ENCODE data around the gene REPS2.

The REPS2 gene

DNA sequence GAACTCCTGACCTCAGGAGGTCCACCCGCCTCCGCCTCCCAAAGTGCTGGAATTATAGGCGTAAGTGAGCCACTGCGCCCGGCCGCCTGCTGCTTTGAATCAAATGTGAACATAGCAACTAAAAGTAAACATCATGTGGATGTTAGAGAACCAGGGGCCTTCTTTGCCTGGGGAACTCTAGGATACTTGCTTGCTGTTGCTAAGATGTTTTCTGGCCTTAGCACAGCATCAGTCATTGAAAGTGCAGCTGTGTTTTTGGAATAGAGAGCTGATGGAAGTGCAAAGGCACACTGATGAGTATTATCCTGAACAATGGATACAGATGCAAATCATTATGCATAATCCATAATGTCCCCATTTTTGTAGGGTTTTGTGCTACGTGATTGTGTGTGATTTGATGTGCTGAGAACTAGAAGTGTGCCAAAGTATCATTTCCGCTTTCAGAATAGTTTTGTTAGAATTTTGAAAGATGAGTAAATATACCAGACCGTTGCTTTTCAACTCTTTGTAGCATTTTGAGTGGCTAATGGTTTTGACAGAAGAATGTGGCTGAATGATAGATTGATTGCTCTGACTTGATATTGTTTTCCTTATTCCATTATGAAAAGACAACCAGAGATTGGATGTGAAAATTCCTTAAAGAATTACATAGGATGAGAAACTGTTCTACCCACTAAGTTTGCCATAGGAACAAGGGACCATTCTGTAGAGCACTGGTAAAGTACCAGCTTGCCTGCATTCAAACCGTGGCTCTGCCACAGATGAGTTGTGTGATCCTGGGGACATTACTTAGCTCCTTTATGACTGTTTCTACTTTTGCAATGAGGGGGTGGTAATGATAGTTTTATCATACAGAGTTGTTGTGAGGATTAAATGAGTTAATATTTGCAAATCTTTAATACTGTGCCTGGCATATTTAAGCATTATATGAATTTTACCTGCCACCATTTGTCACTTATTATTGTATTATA, 74.7 kb downstream of the REPS2 start:
- H2BK12ac ChIP-seq (ENCODE audit: low read length), result no peak overlapping the region
- no peak overlapping the region for H3K4me2 ChIP-seq (ENCODE audit: insufficient read depth, low read length, poor library complexity, severe bottlenecking)
- H2AK5ac ChIP-seq (ENCODE audit: low read depth, low read length), result no peak overlapping the region
- no peaks in the 10 kb centered on the region for H3K9me3 ChIP-seq (replicated peaks in 1 of 2; ENCODE audit: control insufficient read depth in 2 of 2, insufficient read depth in 1 of 2, low read depth in 1 of 2, low read length in 2 of 2)
- H3K27ac ChIP-seq (replicated peaks; ENCODE audit: low read length), result no peak overlapping the region
- no peaks in the 10 kb centered on the region for H3K36me3 ChIP-seq (replicated peaks in 1 of 2; ENCODE audit: control insufficient read depth in 2 of 2, insufficient read depth in 2 of 2, low read length in 2 of 2)
- H3K9ac ChIP-seq (ENCODE audit: low read depth, low read length, poor library complexity), result no peak overlapping the region
- H3K27me3 ChIP-seq (ENCODE audit: control insufficient read depth in 3 of 3, insufficient read depth in 3 of 3, low read depth in 1 of 3, low read length in 3 of 3), result peaks cover 0 to 29% (median 0%) of the 10 kb centered on the region in 3 experiments
- no peaks in the 10 kb centered on the region for H3K4me1 ChIP-seq (ENCODE audit: control insufficient read depth in 2 of 2, insufficient read depth in 1 of 2, low read depth in 1 of 2, low read length in 2 of 2)
- no peak overlapping the region for H3K4ac ChIP-seq (ENCODE audit: low read length)
- H4K91ac ChIP-seq (ENCODE audit: low read depth, low read length, poor library complexity), result no peak overlapping the region
- no peak overlapping the region for H2BK5ac ChIP-seq (ENCODE audit: low read length)
- H3K4me3 ChIP-seq (ENCODE audit: low read length in 2 of 2), result no peak overlapping the region
- H4K8ac ChIP-seq (ENCODE audit: low read depth, low read length), result no peak overlapping the region
- H2BK15ac ChIP-seq (ENCODE audit: low read length), result no peak overlapping the region
- H2AFZ ChIP-seq (ENCODE audit: low read length), result no peak overlapping the region
- H3K14ac ChIP-seq (ENCODE audit: low read length), result no peak overlapping the region
- WGBS, 2 donors (ENCODE audit: extremely low coverage in 2 of 2, insufficient read length in 2 of 2, insufficient replicate concordance in 1 of 2), result no CpG with 5 or more reads among the region's 10 CpGs
- no peak overlapping the region for H3K23ac ChIP-seq (ENCODE audit: low read depth, low read length, poor library complexity)
- no peaks in the 10 kb centered on the region for H3K79me1 ChIP-seq (ENCODE audit: low read depth, low read length)
- no peak overlapping the region for H2BK120ac ChIP-seq (ENCODE audit: low read depth, low read length)
- H3K18ac ChIP-seq (ENCODE audit: low read length), result no peak overlapping the region
- DNase-seq (ENCODE audit: low spot score), result no peak

DNA sequence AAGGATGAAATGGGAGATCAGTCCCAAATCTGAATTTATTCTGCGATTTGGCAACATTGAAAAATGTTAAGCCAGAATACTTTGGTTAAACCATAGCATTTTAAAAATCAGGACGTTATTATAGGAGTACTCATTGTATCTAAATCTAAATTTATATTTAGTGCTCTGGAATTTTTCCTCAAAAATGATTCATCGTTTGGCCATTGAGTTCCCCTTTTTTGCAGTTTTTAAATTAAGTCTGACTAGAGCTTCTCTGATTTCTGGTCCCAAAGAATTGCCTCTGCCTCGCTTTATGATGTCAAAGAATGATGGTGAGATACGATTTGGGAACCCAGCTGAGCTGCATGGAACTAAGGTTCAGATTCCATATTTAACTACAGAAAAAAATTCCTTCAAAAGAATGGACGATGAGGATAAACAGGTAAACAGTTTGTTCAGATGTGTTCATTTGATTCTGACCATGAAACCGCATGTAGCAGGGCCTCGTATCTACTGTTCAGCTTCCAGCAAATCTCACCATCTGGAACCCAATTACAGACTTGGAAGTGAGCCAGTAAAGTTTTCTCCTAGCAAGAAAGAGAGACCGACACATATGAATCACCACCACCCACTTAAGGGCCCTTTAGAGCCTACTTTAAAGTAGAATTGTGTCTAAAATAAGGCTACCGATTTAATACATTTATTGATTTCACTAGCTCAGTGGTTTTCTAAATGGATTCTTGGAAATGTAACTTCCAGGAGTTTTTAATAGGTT, 75.6 kb downstream of the REPS2 start:
- Histone ChIP-seq H2AK5ac (ENCODE audit: low read depth, low read length) (no peak overlapping the region), H3K4me3 (ENCODE audit: low read length in 2 of 2) (no peak overlapping the region), H3K14ac (ENCODE audit: low read length) (no peak overlapping the region), H4K91ac (ENCODE audit: low read depth, low read length, poor library complexity) (no peak overlapping the region), H2BK5ac (ENCODE audit: low read length) (no peak overlapping the region), H3K79me1 (ENCODE audit: low read depth, low read length) (no peaks in the 10 kb centered on the region), H3K27ac (replicated peaks; ENCODE audit: low read length) (no peak overlapping the region), H2BK15ac (ENCODE audit: low read length) (no peak overlapping the region), H2BK120ac (ENCODE audit: low read depth, low read length) (no peak overlapping the region), H3K36me3 (replicated peaks in 1 of 2; ENCODE audit: control insufficient read depth in 2 of 2, insufficient read depth in 2 of 2, low read length in 2 of 2) (no peaks in the 10 kb centered on the region), H3K9ac (ENCODE audit: low read depth, low read length, poor library complexity) (no peak overlapping the region), H3K23ac (ENCODE audit: low read depth, low read length, poor library complexity) (no peak overlapping the region), H2BK12ac (ENCODE audit: low read length) (no peak overlapping the region), H3K27me3 (ENCODE audit: control insufficient read depth in 3 of 3, insufficient read depth in 3 of 3, low read depth in 1 of 3, low read length in 3 of 3) (peaks cover 0 to 29% (median 0%) of the 10 kb centered on the region in 3 experiments), H2AFZ (ENCODE audit: low read length) (no peak overlapping the region), H3K18ac (ENCODE audit: low read length) (no peak overlapping the region), H3K4me2 (ENCODE audit: insufficient read depth, low read length, poor library complexity, severe bottlenecking) (no peak overlapping the region), H4K8ac (ENCODE audit: low read depth, low read length) (no peak overlapping the region), H3K4me1 (ENCODE audit: control insufficient read depth in 2 of 2, insufficient read depth in 1 of 2, low read depth in 1 of 2, low read length in 2 of 2) (no peaks in the 10 kb centered on the region), H3K4ac (ENCODE audit: low read length) (no peak overlapping the region), H3K9me3 (replicated peaks in 1 of 2; ENCODE audit: control insufficient read depth in 2 of 2, insufficient read depth in 1 of 2, low read depth in 1 of 2, low read length in 2 of 2) (no peaks in the 10 kb centered on the region)
- DNase-seq (ENCODE audit: low spot score), result no peak
- WGBS, 2 donors (ENCODE audit: extremely low coverage in 2 of 2, insufficient read length in 2 of 2, insufficient replicate concordance in 1 of 2), result no CpG with 5 or more reads among the region's 10 CpGs

DNA sequence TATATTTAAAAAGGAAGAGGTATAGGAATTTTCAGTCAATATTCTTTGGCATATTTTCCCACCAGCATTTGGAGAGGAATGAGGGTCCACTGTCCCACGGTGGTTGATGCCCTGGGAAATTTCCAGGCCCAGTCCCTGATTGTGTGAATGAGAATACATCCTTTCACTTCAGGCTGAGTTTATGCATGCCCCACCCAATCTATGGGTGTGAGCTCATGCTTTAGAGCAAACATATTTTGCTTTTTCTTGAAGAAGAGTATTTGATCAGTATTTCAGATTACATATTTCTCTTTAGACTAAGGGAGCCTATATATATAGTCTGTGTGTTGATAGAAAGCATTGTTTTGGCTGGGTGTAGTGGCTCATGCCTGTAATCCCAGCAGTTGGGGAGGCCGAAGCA, 77.2 kb downstream of the REPS2 start:
- Histone ChIP-seq H3K4me2 (ENCODE audit: insufficient read depth, low read length, poor library complexity, severe bottlenecking) (no peak overlapping the region), H3K27ac (replicated peaks; ENCODE audit: low read length) (no peak overlapping the region), H3K79me1 (ENCODE audit: low read depth, low read length) (no peaks in the 10 kb centered on the region), H2BK5ac (ENCODE audit: low read length) (no peak overlapping the region), H2BK15ac (ENCODE audit: low read length) (no peak overlapping the region), H2BK120ac (ENCODE audit: low read depth, low read length) (no peak overlapping the region), H3K27me3 (ENCODE audit: control insufficient read depth in 3 of 3, insufficient read depth in 3 of 3, low read depth in 1 of 3, low read length in 3 of 3) (peaks cover 0 to 33% (median 0%) of the 10 kb centered on the region in 3 experiments), H2AK5ac (ENCODE audit: low read depth, low read length) (no peak overlapping the region), H2AFZ (ENCODE audit: low read length) (no peak overlapping the region), H3K36me3 (replicated peaks in 1 of 2; ENCODE audit: control insufficient read depth in 2 of 2, insufficient read depth in 2 of 2, low read length in 2 of 2) (no peaks in the 10 kb centered on the region), H4K8ac (ENCODE audit: low read depth, low read length) (no peak overlapping the region), H3K18ac (ENCODE audit: low read length) (no peak overlapping the region), H3K4ac (ENCODE audit: low read length) (no peak overlapping the region), H3K14ac (ENCODE audit: low read length) (no peak overlapping the region), H3K4me1 (ENCODE audit: control insufficient read depth in 2 of 2, insufficient read depth in 1 of 2, low read depth in 1 of 2, low read length in 2 of 2) (no peaks in the 10 kb centered on the region), H3K23ac (ENCODE audit: low read depth, low read length, poor library complexity) (no peak overlapping the region), H4K91ac (ENCODE audit: low read depth, low read length, poor library complexity) (no peak overlapping the region), H3K9ac (ENCODE audit: low read depth, low read length, poor library complexity) (no peak overlapping the region), H3K4me3 (ENCODE audit: low read length in 2 of 2) (no peak overlapping the region), H3K9me3 (replicated peaks in 1 of 2; ENCODE audit: control insufficient read depth in 2 of 2, insufficient read depth in 1 of 2, low read depth in 1 of 2, low read length in 2 of 2) (no peaks in the 10 kb centered on the region), H2BK12ac (ENCODE audit: low read length) (no peak overlapping the region)
- WGBS, 2 donors (ENCODE audit: extremely low coverage in 2 of 2, insufficient read length in 2 of 2, insufficient replicate concordance in 1 of 2), result no CpG with 5 or more reads among the region's 2 CpGs
- no peak for DNase-seq (ENCODE audit: low spot score)

DNA sequence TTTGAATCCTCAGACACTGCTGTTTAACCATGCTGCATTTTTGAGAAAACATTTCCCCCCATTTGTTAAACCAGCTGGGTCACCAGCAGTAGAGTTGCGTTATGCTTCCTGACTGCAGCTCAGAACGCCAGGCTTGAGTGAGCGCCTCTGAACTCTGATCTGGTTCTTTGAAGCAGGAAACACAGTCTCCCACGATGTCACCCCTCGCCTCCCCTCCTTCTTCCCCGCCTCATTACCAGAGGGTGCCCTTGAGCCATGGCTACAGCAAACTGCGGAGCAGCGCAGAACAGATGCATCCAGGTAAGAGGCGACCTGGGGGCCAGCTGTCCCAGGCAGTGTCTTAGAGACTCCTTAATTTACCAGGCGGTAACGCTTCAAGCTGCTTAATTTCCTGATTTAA, 78.4 kb downstream of the REPS2 start:
- no peak overlapping the region for H3K27ac ChIP-seq (replicated peaks; ENCODE audit: low read length)

More for the DNA sequence above, 78.4 kb downstream of the REPS2 start:
- H3K79me1 ChIP-seq (ENCODE audit: low read depth, low read length), result no peaks in the 10 kb centered on the region
- H3K36me3 ChIP-seq (replicated peaks in 1 of 2; ENCODE audit: control insufficient read depth in 2 of 2, insufficient read depth in 2 of 2, low read length in 2 of 2), result no peaks in the 10 kb centered on the region
- no peak overlapping the region for H2BK5ac ChIP-seq (ENCODE audit: low read length)
- no peak overlapping the region for H2AFZ ChIP-seq (ENCODE audit: low read length)
- H3K4me1 ChIP-seq (ENCODE audit: control insufficient read depth in 2 of 2, insufficient read depth in 1 of 2, low read depth in 1 of 2, low read length in 2 of 2), result no peaks in the 10 kb centered on the region
- DNase-seq (ENCODE audit: low spot score), result no peak
- peaks cover 0 to 41% (median 0%) of the 10 kb centered on the region in 3 experiments for H3K27me3 ChIP-seq (ENCODE audit: control insufficient read depth in 3 of 3, insufficient read depth in 3 of 3, low read depth in 1 of 3, low read length in 3 of 3)
- H2BK15ac ChIP-seq (ENCODE audit: low read length), result no peak overlapping the region
- no peak overlapping the region for H3K18ac ChIP-seq (ENCODE audit: low read length)
- no peak overlapping the region for H3K4ac ChIP-seq (ENCODE audit: low read length)
- WGBS, 2 donors (ENCODE audit: extremely low coverage in 2 of 2, insufficient read length in 2 of 2, insufficient replicate concordance in 1 of 2), result no CpG with 5 or more reads among the region's 11 CpGs
- H2BK12ac ChIP-seq (ENCODE audit: low read length), result no peak overlapping the region
- no peaks in the 10 kb centered on the region for H3K9me3 ChIP-seq (replicated peaks in 1 of 2; ENCODE audit: control insufficient read depth in 2 of 2, insufficient read depth in 1 of 2, low read depth in 1 of 2, low read length in 2 of 2)
- no peak overlapping the region for H2BK120ac ChIP-seq (ENCODE audit: low read depth, low read length)
- no peak overlapping the region for H2AK5ac ChIP-seq (ENCODE audit: low read depth, low read length)
- H4K91ac ChIP-seq (ENCODE audit: low read depth, low read length, poor library complexity), result no peak overlapping the region
- H4K8ac ChIP-seq (ENCODE audit: low read depth, low read length), result no peak overlapping the region
- H3K4me2 ChIP-seq (ENCODE audit: insufficient read depth, low read length, poor library complexity, severe bottlenecking), result no peak overlapping the region
- H3K23ac ChIP-seq (ENCODE audit: low read depth, low read length, poor library complexity), result no peak overlapping the region
- H3K9ac ChIP-seq (ENCODE audit: low read depth, low read length, poor library complexity), result no peak overlapping the region
- H3K4me3 ChIP-seq (ENCODE audit: low read length in 2 of 2), result no peak overlapping the region
- no peak overlapping the region for H3K14ac ChIP-seq (ENCODE audit: low read length)
